ENCODE data around the gene APCDD1L.
"Not testable (repeated sequence)": the region's sequence is repeated elsewhere in the genome, so short reads cannot be mapped to it uniquely, and the experiment has no call there.

GRCh38 chr20:58427571-58427970 is 87.6 kb downstream of the APCDD1L start:
- TF ChIP-seq CTCF, POLR2A (IDR thresholded peaks at IDR 0.05): not testable (repeated sequence)

All from Peyer's patch (tissue), 4 donors.